HT-29 (cell line): ENCODE data around the gene CDK5RAP3. TPM values are rescaled to one million over a fixed set of nuclear protein-coding genes. Genes with fewer than 3 reads are reported as not detected.

Experiments used
- DNase-seq: peaks from one replicate; pipeline ENCODE4 v3.0.0-alpha.2; 2015; ENCODE audit warnings: low spot score
- total RNA-seq: library from RNA; depleted of rRNA; stranded (reverse); fragments of >200 nt; shearing (Covaris generic); gene quantifications from 2 replicates; pipeline ENCODE4 v1.2.3, GENCODE V29; 2014; rRNA removed

CDK5RAP3 gene
- total RNA-seq, 1 experiment from 2014 or later = 132 TPM

DNA sequence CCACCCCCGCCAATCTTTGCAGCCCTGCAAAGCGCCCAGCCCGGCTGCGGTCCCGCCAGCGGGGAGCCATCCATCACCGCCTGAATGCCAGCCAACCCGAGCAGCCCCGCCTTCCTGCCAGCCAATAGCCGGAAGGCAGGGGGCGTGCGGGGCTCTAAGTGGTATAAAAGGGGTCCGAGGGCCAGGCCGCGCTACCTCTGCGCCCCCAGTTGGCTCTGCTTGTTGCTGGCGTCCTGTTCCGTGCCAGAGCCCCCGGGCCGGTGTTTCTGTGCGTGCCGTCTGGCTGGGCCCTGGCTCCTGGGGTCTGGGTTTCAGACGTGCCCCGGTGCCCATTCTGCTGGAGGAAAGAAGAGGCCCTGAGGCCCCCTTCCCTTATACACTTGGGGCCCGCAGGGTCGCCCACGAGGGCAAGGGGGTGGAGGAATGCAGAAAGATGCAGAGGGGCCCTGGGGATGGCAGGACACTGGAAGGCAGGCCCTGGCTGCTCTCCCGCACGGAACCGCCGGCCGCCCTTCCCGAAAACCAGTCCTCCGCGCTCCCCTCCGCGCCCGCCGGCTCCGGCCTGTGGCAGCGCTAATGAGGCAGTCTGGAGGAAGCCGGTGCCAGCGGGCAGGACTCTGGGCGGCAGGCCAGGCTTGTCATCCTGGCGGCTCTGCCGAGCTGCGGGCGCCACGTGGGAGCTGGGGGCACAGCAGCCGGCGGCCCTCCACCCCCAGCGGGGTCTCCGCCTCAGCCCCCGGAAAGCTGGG is 52.7 kb downstream of the CDK5RAP3 start:
- peak; percentile 88 for DNase-seq

DNA sequence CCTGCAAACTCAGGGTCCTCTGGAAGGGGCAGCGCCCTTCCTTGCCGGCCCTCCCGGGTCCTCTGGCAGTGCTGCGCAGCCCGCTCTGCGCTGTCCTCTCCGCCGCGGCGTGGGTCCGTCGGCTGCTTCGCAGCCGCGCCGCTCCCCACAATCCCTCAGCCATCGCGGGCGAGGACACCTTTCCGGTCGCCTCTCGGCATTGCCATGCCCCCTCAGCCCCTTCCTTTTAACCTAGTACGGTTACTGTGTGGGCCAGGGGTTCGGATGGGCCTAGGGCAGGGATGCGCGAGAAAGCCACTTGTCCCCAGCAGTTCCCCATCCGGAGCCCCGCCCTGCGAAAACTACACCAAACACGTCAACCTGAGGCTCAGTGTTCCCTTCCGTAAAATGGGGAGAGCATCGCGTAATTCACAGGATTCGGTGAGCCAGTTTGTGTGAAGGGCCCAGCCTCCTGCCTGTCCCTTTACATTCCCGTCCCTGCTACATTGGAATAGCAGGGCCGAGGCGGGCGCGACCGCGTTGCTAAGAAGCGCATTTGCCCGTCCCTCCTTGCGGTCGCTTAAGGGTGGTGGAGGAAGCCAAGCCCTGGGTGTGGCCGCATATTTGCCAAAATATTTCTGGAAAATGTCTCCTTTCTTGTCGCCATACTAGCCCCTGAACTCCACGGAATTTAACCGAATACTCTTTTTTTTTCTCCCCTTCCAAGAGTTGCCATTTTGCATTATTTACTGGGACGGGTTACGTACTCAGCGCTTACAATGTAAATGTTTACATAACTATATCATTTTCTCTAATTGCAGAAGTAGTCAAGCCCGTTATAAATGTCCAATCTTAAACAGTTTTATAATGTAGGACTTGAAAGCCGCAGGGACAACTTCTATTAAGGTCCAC is 53.5 kb downstream of the CDK5RAP3 start:
- peak; percentile 89 for DNase-seq

DNA sequence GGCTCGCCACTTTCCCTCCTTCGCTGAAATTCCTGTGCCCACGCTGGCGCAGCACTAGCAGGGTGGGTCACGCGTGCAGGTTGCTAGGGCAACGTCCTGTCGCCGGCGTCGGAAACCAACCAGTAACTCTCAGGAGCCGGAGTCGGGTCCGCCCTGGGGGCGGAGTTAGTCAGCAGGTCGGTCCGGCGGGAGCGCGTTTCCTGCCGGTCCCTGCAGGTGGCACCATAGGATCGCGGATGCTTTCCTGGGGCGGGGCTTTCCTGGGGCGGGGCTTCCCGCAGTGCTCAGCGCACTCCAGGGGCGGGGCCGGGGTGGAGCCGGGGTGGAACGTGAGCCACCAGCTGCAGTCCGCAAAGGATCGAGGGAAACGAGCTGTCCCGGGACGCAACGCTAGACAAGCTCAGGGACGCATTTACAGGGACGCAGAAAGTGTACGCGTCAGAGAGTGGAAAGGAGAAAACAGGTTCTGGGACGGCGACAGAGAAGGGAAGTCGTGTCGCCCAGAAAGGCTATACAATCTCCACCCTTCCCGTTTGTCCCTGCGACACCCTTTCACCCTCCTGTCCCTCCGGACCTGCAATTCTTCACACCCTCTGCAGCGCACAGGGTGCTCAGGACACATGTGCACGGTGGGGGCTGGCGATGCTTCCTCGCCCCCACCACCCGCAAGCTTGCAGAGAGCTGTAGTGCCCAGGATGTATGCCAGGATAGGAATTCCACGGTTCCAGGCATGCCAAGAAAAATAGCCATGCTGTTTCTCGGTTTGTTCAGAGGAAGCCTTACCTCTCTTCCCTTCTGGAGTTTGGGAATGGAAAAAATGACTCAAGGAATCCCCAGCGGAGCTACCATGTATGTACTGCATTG is 54.4 kb downstream of the CDK5RAP3 start:
- peak; percentile 98 for DNase-seq

DNA sequence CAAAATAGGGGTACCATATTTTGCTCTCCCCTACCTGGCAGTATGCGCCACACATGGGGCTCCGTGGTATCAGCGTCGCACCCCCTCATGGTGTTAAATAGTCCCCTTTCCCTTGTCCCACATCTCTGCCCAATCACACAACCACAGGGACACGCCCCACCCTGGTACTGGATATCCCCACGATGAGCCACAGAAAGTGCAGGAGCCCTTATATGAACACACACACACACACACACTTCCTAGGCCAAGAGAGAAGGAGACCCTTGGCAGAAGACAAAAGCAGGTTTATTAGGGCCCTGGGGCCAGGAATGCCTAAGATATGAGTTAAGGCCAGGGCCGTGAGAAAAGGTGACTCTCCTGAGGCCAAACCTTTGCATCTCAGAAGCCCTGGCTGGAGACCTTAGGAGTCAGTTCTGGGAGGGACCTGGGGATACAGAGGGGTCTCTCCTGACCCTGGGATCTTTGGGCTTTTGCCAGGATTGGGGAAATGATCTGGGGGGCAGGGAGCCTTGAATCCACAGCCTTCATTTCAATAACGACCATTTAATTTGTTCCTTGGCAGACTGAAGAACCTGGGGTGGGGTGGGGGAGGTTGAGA is 55.1 kb downstream of the CDK5RAP3 start:
- DNase-seq = no peak

DNA sequence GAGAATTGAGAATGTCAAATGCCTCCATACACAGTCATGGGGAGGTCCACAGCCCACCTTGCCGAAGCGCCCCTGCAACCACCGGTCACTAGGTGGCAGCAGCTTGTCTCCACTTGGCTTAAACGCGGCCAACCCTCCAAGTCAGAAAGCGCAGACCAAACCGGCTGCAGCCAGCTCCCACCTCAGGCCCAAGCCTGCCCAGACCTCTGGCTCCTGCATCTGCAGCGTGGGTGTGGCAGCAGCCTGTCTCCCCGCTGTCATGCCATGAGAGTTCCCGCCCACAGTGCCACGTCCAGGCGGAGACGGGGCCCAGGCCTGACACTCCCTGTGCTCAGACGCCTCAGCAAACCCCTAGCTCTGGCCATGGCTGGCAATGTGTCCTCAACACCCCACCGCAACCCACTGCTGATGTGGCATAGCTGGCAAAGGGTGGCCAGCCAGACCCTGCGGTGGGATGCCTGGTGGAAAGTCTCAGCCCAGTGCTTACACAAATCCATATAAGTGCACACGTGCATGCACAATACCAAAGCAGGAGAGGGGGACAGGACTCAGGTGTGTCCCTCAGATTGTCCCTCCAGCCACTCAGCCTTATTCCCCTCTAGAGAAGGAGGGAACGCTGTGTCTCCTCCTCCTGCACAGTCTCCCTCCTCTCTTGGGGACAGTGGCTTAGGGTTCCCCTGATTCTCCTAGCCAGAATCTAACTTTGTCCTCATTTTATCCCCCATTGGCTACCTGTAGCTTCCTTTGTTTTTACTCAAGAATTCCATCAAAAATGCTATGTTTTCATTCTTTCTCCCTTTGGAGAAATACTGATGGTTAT is 55.8 kb downstream of the CDK5RAP3 start:
- DNase-seq = peak; percentile 89

DNA sequence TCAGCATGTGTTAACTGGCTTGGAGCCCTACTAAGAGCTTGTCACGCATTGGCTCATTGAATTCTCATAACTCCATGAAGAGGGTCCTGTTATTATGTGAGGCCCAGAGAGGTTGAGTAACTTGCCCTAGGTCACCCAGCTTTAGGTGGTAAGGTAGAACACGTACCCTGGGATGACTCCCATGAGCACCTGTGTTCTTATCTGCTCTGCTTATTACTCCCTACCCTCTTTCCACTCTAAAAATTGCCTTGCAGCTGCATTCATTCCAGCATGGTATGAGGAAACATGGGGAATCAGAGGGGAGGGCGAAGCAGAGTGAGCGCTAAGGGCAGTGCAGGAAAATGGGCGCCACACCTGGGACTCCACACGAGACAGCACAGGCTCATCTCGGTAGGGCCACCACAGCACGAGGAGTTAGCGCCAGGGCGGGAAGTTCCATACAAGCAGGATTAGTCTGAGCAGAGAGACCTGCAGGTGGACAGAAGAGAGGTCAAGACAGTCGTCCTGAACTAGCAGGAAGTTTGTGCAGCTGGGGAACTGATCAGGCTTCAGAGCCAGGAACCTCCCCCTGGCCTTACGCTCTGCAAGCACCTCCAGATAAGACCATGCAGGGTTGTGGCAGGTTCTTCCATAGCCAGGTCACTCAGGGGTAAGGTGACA is 56.5 kb downstream of the CDK5RAP3 start:
- DNase-seq = no peak

DNA sequence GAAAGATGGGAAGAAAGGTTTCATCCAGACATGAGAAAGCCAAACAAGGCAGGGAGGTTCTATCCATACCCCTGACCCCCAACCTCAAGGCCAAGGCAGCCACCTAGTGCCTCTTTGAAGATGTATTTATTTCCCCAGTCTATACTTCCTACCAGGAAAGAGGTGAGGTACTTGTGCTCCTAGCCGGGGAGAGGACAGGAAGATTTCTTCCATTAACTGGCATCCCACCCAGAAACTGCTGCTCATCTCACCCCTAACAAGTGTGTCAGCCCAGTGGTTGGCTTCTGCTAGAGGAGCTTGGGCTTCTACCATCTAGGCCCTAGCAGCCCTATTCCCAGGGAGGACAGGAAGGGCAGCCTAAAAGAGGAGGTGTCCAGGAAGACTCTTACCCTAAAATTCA is 57.8 kb downstream of the CDK5RAP3 start:
- DNase-seq = no peak

DNA sequence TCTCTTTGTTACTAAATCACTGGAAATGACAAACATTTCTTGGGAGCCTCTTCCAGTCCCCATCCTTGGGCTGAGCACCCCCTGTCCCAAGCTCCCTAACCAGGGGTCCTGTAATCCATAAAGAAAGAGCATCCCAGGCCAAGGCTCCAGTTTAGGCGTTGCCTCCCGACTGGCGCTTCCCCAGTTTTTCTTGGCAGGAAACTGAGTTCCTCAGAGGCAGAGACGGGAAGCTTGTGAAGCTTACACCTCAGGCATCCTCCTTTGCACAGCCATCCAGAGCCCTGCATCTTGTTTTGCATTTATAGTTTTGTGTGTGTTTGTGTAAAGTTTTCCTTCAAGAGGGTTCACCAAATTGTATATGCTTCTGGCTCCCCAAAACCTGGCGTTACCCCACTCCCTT is 59.6 kb downstream of the CDK5RAP3 start:
- no peak for DNase-seq

Other genes with a start within 250 kb of the CDK5RAP3 start
- not detected in 2 replicates for gene TBX21, start 237.9 kb upstream of the CDK5RAP3 start, total RNA-seq
- 18.7 and 21.6 TPM in 2 replicates for gene OSBPL7, start 149.3 kb upstream of the CDK5RAP3 start, total RNA-seq
- 47.6 and 52.9 TPM in 2 replicates for gene MRPL10, start 139.6 kb upstream of the CDK5RAP3 start, total RNA-seq
- gene LRRC46, start 139.4 kb upstream of the CDK5RAP3 start, total RNA-seq = 0.10 TPM in 1 of 2 replicates, not detected in the other
- 27.3 and 29.2 TPM in 2 replicates for gene SCRN2, start 129.8 kb upstream of the CDK5RAP3 start, total RNA-seq
- gene SP6, start 120.0 kb upstream of the CDK5RAP3 start, total RNA-seq = 11.2 and 12.5 TPM in 2 replicates
- gene SP2, start 74.9 kb upstream of the CDK5RAP3 start, total RNA-seq = 6.5 and 7.9 TPM in 2 replicates
- gene PNPO, start 29.5 kb upstream of the CDK5RAP3 start, total RNA-seq = 26.4 and 28.4 TPM in 2 replicates
- 54.3 and 59.6 TPM in 2 replicates for gene PRR15L, start 13.2 kb upstream of the CDK5RAP3 start, total RNA-seq
- gene COPZ2, start 66.7 kb downstream of the CDK5RAP3 start, total RNA-seq = 0.89 and 4.2 TPM in 2 replicates
- 38.1 and 39.5 TPM in 2 replicates for gene NFE2L1, start 77.2 kb downstream of the CDK5RAP3 start, total RNA-seq
- gene CBX1, start 130.4 kb downstream of the CDK5RAP3 start, total RNA-seq = 33.8 and 39.5 TPM in 2 replicates
- 15.7 and 16.4 TPM in 2 replicates for gene SNX11, start 136.7 kb downstream of the CDK5RAP3 start, total RNA-seq